ENCODE data around the gene LINC00632.
"Not testable (repeated sequence)": the region's sequence is repeated elsewhere in the genome, so short reads cannot be mapped to it uniquely, and the experiment has no call there.

Gene LINC00632

GRCh38 chrX:140709421-140709846 lies at the start of gene LINC00632:
TSS of gene LINC00632 (plus strand) at chrX:140709759.
- no peak for DNase-seq

GRCh38 chrX:140661643-140662042 lies 47.9 kb upstream of the LINC00632 start:
- no peak for DNase-seq

- no peak for DNase-seq
Observed at GRCh38 chrX:140664939-140665338, 44.6 kb upstream of the LINC00632 start.

- no peak for DNase-seq
Observed at GRCh38 chrX:140672840-140673731, 36.5 kb upstream of the LINC00632 start.

- no peak for DNase-seq
Observed at GRCh38 chrX:140687706-140688105, 21.9 kb upstream of the LINC00632 start.

- DNase-seq: not testable (repeated sequence)
Observed at GRCh38 chrX:140691596-140691995, 18.0 kb upstream of the LINC00632 start.

GRCh38 chrX:140697618-140698017 lies 11.9 kb upstream of the LINC00632 start:
- DNase-seq: no peak

GRCh38 chrX:140701480-140701879 lies 8.1 kb upstream of the LINC00632 start:
- peak; percentile 12 to 20 for DNase-seq

GRCh38 chrX:140710710-140711109 lies 1.2 kb downstream of the LINC00632 start:
- DNase-seq: no peak

GRCh38 chrX:140711894-140712293 lies 2.3 kb downstream of the LINC00632 start:
- no peak for DNase-seq

- DNase-seq: no peak
Observed at GRCh38 chrX:140712413-140713173, 3.0 kb downstream of the LINC00632 start.

- no peak for DNase-seq
Observed at GRCh38 chrX:140713174-140713539, 3.6 kb downstream of the LINC00632 start.

GRCh38 chrX:140715787-140716186 lies 6.2 kb downstream of the LINC00632 start:
- DNase-seq: no peak

- no peak for DNase-seq
Observed at GRCh38 chrX:140723121-140723715, 13.7 kb downstream of the LINC00632 start.

- no peak for DNase-seq
Observed at GRCh38 chrX:140724309-140724708, 14.8 kb downstream of the LINC00632 start.

GRCh38 chrX:140724736-140725135 lies 15.2 kb downstream of the LINC00632 start:
- no peak for DNase-seq

GRCh38 chrX:140725500-140725899 lies 15.9 kb downstream of the LINC00632 start:
- DNase-seq: no peak

- DNase-seq: peak; percentile 10 to 23
Observed at GRCh38 chrX:140733766-140734342, 24.3 kb downstream of the LINC00632 start.

GRCh38 chrX:140744085-140744484 lies 34.5 kb downstream of the LINC00632 start:
- no peak for DNase-seq

- no peak for DNase-seq
Observed at GRCh38 chrX:140756941-140757340, 47.4 kb downstream of the LINC00632 start.

GRCh38 chrX:140762061-140762460 lies 52.5 kb downstream of the LINC00632 start:
- DNase-seq: peak; percentile 6 to 18

GRCh38 chrX:140764401-140764919 lies 54.9 kb downstream of the LINC00632 start:
- no peak for DNase-seq

Data from inflammatory macrophage treated with lipopolysaccharide for 1 hour (primary cell).